ENCODE data around the gene MAPK10.

The MAPK10 gene

DNA sequence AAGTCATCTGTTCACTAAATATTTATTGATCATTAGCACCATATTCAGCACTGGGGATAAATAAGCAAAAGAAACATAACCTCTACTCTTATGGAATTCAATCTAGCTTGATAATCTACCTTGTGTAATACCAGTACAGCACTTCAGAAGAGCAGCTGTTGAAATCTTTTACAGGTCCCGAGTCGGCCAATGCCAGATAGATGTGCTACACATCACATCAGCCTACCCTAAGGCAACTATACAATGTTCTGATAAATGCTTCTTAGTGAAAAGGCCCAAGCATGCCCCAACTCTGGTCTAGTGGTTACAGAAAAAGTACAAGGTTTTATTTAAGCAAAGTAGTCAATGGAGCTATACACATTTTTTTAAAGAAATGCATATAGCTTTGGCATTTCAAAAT, 68.7 kb downstream of the MAPK10 start:
- TF ChIP-seq, protein P1, sequence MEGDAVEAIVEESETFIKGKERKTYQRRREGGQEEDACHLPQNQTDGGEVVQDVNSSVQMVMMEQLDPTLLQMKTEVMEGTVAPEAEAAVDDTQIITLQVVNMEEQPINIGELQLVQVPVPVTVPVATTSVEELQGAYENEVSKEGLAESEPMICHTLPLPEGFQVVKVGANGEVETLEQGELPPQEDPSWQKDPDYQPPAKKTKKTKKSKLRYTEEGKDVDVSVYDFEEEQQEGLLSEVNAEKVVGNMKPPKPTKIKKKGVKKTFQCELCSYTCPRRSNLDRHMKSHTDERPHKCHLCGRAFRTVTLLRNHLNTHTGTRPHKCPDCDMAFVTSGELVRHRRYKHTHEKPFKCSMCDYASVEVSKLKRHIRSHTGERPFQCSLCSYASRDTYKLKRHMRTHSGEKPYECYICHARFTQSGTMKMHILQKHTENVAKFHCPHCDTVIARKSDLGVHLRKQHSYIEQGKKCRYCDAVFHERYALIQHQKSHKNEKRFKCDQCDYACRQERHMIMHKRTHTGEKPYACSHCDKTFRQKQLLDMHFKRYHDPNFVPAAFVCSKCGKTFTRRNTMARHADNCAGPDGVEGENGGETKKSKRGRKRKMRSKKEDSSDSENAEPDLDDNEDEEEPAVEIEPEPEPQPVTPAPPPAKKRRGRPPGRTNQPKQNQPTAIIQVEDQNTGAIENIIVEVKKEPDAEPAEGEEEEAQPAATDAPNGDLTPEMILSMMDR (IDR thresholded peaks at IDR 0.05; ENCODE audit: low read length, missing control alignments), result no peak
- DNase-seq (ENCODE audit: low read depth), result no peak
- no peak overlapping the region for H3K4me3 ChIP-seq (replicated peaks; ENCODE audit: low read depth, low read length)

DNA sequence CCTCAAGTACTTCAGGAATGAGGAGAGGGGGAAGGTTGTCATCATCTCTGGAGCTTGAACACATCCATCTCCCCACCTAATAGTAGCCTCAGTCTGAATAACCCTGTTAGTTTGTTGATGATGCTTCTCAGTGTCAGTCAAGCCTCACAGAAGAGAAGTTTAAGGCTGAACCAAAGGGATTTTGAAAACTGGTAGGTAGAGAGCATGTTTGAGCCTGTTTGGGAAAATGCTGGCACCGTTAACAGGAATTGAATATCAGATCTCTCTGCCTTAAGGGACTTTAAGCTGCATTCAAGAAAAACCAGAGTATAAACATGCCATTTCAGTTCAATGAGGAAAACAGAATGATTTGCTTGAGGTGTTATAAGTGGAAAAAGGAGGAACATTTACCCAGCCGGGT, 73.1 kb downstream of the MAPK10 start:
- no peak overlapping the region for H3K4me3 ChIP-seq (replicated peaks; ENCODE audit: low read depth, low read length)

GRCh38 chr4:86283371-86283770, 76.5 kb downstream of the MAPK10 start:
- H3K4me3 ChIP-seq (replicated peaks; ENCODE audit: low read depth, low read length), result no peak overlapping the region
- no peak for DNase-seq (ENCODE audit: low read depth)
- TF ChIP-seq, protein P1 (IDR thresholded peaks at IDR 0.05; ENCODE audit: low read length, missing control alignments), result no peak

More for the DNA sequence above, 73.1 kb downstream of the MAPK10 start:
- TF ChIP-seq, protein P1 (IDR thresholded peaks at IDR 0.05; ENCODE audit: low read length, missing control alignments), result no peak
- DNase-seq (ENCODE audit: low read depth), result no peak

DNA sequence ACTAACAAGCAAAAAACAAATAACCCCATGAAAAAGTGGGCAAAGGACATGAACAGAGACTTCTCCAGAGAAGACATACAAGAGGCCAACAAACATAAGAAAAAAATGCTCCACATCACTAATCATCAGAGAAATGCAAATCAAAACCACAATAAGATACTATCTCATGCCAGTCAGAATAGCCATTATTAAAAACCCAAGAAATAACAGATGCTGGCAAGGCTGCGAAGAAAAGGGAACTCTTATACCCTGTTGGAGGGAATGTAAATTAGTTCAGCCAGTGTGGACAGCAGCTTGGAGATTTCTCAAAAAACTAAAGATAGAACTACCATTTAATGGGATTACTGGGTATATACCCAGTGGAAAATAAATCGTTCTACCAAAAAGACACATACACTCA, 79.6 kb downstream of the MAPK10 start:
- TF ChIP-seq, protein P1 (IDR thresholded peaks at IDR 0.05; ENCODE audit: low read length, missing control alignments), result no peak
- no peak for DNase-seq (ENCODE audit: low read depth)
- no peak overlapping the region for H3K4me3 ChIP-seq (replicated peaks; ENCODE audit: low read depth, low read length)

- H3K4me3 ChIP-seq (replicated peaks; ENCODE audit: low read depth, low read length), result no peak overlapping the region
- TF ChIP-seq, protein P1 (IDR thresholded peaks at IDR 0.05; ENCODE audit: low read length, missing control alignments), result no peak
These were observed 80.4 kb downstream of the MAPK10 start for GRCh38 chr4:86279293-86279960.

DNA sequence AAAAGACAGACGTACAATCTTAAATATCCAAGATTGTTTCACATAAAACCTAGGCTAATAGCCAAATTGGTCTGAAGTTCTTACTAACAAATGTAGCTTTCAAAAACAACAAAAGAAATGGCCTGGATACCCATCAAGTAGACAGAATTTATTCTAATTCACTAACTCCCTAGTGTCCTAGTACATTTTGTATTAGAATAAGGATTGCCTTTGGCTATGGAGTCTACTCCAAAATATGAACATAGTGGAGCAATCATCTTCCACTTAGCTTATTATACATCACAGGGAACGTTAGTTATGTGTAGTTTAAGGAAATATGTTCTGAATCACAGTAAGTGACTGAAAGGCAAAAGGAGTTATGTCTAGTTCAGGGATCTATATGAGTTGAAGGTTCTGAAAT, 81.7 kb downstream of the MAPK10 start:
- no peak overlapping the region for H3K4me3 ChIP-seq (replicated peaks; ENCODE audit: low read depth, low read length)
- TF ChIP-seq, protein P1 (IDR thresholded peaks at IDR 0.05; ENCODE audit: low read length, missing control alignments), result no peak
- no peak for DNase-seq (ENCODE audit: low read depth)

More at GRCh38 chr4:86279293-86279960, 80.4 kb downstream of the MAPK10 start:
- DNase-seq (ENCODE audit: low read depth), result no peak

DNA sequence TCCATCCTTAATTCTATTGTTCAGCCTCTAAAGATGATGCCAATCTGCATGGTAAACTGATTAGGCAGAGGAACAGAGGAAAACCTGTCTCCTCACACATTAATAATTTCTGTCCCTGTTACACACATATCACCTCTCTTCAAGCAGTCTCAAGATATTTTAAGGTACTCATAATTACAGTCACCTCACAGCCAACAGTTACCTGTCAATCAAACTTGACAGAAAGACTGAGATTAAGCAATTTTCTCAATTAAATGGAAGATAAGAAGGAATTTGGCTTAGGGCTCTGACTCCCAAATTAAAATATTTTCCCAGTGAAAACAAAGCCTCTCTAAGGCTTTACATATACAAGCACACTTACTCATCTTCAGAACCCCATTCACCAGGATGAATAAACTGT, 85.2 kb downstream of the MAPK10 start:
- no peak overlapping the region for H3K4me3 ChIP-seq (replicated peaks; ENCODE audit: low read depth, low read length)
- no peak for DNase-seq (ENCODE audit: low read depth)
- TF ChIP-seq, protein P1 (IDR thresholded peaks at IDR 0.05; ENCODE audit: low read length, missing control alignments), result no peak
